ENCODE data around the gene SIPA1L3. TPM values are rescaled to one million over a fixed set of nuclear protein-coding genes. Genes with fewer than 3 reads are reported as not detected.

Gene SIPA1L3
- polyA plus RNA-seq, 1 donor from 2014 or later: 2.8 TPM

- Histone ChIP-seq H3F3A (ENCODE audit: insufficient read depth, low read length, poor library complexity, severe bottlenecking) (no peaks in the 10 kb centered on the region), H3K27ac (ENCODE audit: low read length) (no peak overlapping the region), H3K4me2 (ENCODE audit: low read length) (no peak overlapping the region), H3K9me3 (ENCODE audit: low read length) (no peaks in the 10 kb centered on the region), H3K9ac (ENCODE audit: low read length) (no peak overlapping the region), H3K9me2 (ENCODE audit: insufficient read depth, low read length) (no peaks in the 10 kb centered on the region), H2AFZ (ENCODE audit: low read depth, low read length) (no peak overlapping the region), H3K79me2 (replicated peaks; ENCODE audit: insufficient read depth, low read length) (no peaks in the 10 kb centered on the region), H3K4me3 (ENCODE audit: low read length) (no peak overlapping the region), H4K20me1 (ENCODE audit: insufficient read depth) (no peaks in the 10 kb centered on the region), H3K27me3 (ENCODE audit: insufficient read depth, low read depth, low read length) (peaks cover 3% of the 10 kb centered on the region), H3K36me3 (ENCODE audit: insufficient read depth, low read length) (no peaks in the 10 kb centered on the region)
- TF ChIP-seq EZH2 (IDR thresholded peaks at IDR 0.05; ENCODE audit: borderline replicate concordance, insufficient read depth, low read length, poor library complexity, severe bottlenecking): no peak
- no peak for TF ChIP-seq POLR2AphosphoS5 (IDR thresholded peaks at IDR 0.05)
- no peak for TF ChIP-seq TAF1 (IDR thresholded peaks at IDR 0.05; ENCODE audit: low read depth)
- no peak for TF ChIP-seq RAD21 (conservative IDR thresholded peaks at IDR 0.05)
These were observed 343.4 kb downstream of the SIPA1L3 start for GRCh38 chr19:38250428-38250820.

- Histone ChIP-seq H3K36me3 (ENCODE audit: insufficient read depth, low read length) (no peaks in the 10 kb centered on the region), H3K27me3 (ENCODE audit: insufficient read depth, low read depth, low read length) (peaks cover 8% of the 10 kb centered on the region), H3K4me2 (ENCODE audit: low read length) (no peak overlapping the region), H2AFZ (ENCODE audit: low read depth, low read length) (peak overlapping the region; percentile 56), H3K9ac (ENCODE audit: low read length) (no peak overlapping the region), H3K27ac (ENCODE audit: low read length) (no peak overlapping the region), H3K79me2 (replicated peaks; ENCODE audit: insufficient read depth, low read length) (no peaks in the 10 kb centered on the region), H4K20me1 (ENCODE audit: insufficient read depth) (no peaks in the 10 kb centered on the region), H3K4me3 (ENCODE audit: low read length) (no peak overlapping the region), H3K9me3 (ENCODE audit: low read length) (no peaks in the 10 kb centered on the region), H3F3A (ENCODE audit: insufficient read depth, low read length, poor library complexity, severe bottlenecking) (no peaks in the 10 kb centered on the region), H3K9me2 (ENCODE audit: insufficient read depth, low read length) (no peaks in the 10 kb centered on the region)
- TF ChIP-seq REST (IDR thresholded peaks at IDR 0.05; ENCODE audit: borderline replicate concordance) (no peak), RAD21 (conservative IDR thresholded peaks at IDR 0.05) (no peak), TAF1 (IDR thresholded peaks at IDR 0.05; ENCODE audit: low read depth) (no peak), POLR2AphosphoS5 (IDR thresholded peaks at IDR 0.05) (no peak), EZH2 (IDR thresholded peaks at IDR 0.05; ENCODE audit: borderline replicate concordance, insufficient read depth, low read length, poor library complexity, severe bottlenecking) (no peak), EP300 (conservative IDR thresholded peaks at IDR 0.05; ENCODE audit: poor library complexity, severe bottlenecking) (no peak), CTCF (IDR thresholded peaks at IDR 0.05; ENCODE audit: poor library complexity, severe bottlenecking) (no peak), SMC3 (conservative IDR thresholded peaks at IDR 0.05; ENCODE audit: poor library complexity) (no peak), MXI1 (conservative IDR thresholded peaks at IDR 0.05; ENCODE audit: poor library complexity, severe bottlenecking) (no peak)
These were observed 344.0 kb downstream of the SIPA1L3 start for GRCh38 chr19:38250821-38251563.

All from neural cell (in vitro differentiated cells).